Vagina (tissue), 2 donors: ENCODE data around the gene KCTD4.

Experiments used
- POLR2A ChIP-seq, 2 donors: fragments of 450-650 bp; IDR thresholded peaks; one replicate each; pipeline ENCODE4 v1.6.1; 2017; ENCODE audit warnings: antibody characterized with exemption in 2 of 2, mild to moderate bottlenecking in 2 of 2, moderate library complexity in 2 of 2
- POLR2AphosphoS5 ChIP-seq, 2 donors: sonication (generic); formaldehyde crosslinking; IDR thresholded peaks; one replicate each; pipeline ENCODE4 v1.9.0; 2017; ENCODE audit warnings: antibody characterized with exemption in 2 of 2, mild to moderate bottlenecking in 2 of 2, low read depth in 1 of 2; ENCODE audit not compliant: insufficient read depth in 1 of 2
- TF ChIP-seq, protein P1 (sequence below), 3 experiments: fragments of 450-650 bp in 2 of 3; fragments of 200-600 bp in 1 of 3; sonication (generic) in 1 of 3; IDR thresholded peaks; one replicate each; pipeline ENCODE4 v1.5.1; 2017 to 2019; ENCODE audit warnings: antibody characterized with exemption in 3 of 3, mild to moderate bottlenecking in 2 of 3, moderate library complexity in 2 of 3

DNA sequence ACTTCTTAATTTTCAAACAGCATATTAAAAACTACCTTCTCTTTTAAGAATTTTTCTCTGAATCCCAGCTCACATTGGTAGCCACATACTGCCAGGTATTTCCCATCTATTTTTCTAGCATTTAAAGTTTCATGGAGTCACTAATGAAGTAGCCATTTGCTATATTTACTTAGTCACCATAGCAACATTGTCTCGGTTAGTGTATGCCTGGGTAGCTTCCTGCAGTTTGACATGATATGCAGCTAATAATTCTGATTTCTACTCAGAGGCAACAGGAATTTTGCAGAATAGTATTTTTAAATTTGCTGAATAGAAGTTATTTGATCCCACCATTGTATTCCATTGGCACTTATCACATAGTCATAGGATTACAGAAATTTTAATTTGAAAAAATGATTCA lies 30.9 kb upstream of the KCTD4 start:
- TF ChIP-seq, protein P1, sequence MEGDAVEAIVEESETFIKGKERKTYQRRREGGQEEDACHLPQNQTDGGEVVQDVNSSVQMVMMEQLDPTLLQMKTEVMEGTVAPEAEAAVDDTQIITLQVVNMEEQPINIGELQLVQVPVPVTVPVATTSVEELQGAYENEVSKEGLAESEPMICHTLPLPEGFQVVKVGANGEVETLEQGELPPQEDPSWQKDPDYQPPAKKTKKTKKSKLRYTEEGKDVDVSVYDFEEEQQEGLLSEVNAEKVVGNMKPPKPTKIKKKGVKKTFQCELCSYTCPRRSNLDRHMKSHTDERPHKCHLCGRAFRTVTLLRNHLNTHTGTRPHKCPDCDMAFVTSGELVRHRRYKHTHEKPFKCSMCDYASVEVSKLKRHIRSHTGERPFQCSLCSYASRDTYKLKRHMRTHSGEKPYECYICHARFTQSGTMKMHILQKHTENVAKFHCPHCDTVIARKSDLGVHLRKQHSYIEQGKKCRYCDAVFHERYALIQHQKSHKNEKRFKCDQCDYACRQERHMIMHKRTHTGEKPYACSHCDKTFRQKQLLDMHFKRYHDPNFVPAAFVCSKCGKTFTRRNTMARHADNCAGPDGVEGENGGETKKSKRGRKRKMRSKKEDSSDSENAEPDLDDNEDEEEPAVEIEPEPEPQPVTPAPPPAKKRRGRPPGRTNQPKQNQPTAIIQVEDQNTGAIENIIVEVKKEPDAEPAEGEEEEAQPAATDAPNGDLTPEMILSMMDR (IDR thresholded peaks at IDR 0.05): no peak
- TF ChIP-seq POLR2AphosphoS5 (IDR thresholded peaks at IDR 0.05; ENCODE audit: insufficient read depth in 1 of 2, low read depth in 1 of 2) (no peak), POLR2A (IDR thresholded peaks at IDR 0.05) (no peak)
